Effector CD4-positive, alpha-beta T cell (primary cell): ENCODE results near the gene FGF12.
"Not testable (repeated sequence)": the region's sequence is repeated elsewhere in the genome, so short reads cannot be mapped to it uniquely, and the experiment has no call there.

Experiments
- DNase-seq: peaks from one replicate; pipeline ENCODE4 v3.0.0-alpha.2; 2020

Gene FGF12

GRCh38 chr3:192577271-192577670 lies 150.1 kb downstream of the FGF12 start:
- no peak for DNase-seq

GRCh38 chr3:192576704-192577103 lies 150.6 kb downstream of the FGF12 start:
- not testable (repeated sequence) for DNase-seq

DNA sequence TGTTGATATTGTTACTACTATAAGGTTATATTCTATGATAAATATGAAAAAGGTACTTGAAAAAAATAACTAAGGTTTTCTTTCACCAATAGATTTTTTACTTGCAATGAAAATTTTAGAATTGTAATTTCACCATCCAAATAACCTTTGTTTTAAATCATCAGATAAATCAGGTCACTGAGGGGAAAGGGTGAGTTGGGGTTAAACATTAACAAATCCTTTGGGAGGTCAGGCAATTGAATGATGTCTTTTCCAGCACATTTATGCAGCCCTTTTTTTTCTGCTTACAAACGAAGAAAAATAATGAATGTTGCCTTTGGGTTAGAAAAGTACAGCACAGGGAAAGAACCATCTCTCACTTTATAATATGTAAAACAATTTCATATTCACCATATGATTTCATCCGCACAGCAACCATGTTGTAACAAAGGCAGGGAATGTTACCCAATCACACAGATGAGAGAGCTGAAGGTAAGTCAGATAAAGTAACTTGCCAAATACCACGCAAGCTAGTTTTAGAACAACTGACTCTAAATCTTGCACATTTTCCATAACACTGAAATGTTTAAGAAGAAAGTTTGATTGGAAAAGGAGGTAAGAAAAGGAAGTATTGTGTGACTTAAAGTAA lies 151.3 kb downstream of the FGF12 start:
- no peak for DNase-seq

GRCh38 chr3:192573240-192573639 lies 154.1 kb downstream of the FGF12 start:
- DNase-seq = no peak

DNA sequence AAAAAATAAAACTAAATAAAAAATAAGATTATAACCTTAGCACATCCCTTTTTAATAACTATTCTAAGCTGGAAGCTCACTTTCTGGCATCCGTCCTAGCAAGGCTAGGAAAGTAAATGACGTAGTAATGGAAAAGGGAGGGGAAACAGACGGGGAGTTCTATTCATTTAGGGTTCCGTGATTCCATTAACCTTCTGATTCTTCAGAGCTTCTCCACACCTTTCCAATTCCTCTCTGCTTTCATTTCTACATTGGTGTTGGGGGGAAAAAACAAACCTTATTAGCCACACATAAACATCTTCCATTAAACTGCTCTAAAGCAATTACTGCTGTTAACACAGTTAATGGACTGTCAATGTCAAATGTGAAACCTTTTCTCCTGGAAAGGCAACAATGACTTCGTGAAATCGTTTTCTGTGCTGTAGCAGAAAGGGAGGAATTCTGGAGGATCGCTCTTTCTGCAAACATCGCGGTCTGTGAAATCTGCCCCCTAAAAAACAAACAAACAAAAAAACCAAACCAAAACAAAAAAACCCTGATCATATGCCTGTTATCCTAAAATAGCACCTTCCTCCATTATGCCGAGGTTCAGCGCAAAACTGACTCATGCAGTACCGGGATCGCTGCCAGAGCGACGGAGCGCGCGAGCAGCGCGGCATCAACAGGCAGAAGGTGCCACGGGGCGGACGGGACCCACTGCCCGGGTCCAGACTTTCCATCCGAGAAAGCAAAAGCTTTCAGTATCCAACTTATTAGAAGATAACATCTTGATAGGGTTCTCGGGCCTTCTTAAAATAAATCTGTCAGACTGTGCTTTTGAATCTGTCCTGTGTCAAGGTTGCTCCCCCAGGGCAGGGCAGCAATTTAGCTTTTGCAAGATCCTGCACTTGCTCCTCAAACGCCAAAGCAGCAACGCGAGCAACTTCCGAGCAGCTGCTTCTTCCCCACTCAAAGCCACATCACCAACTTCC lies 156.2 kb downstream of the FGF12 start:
- DNase-seq = no peak

DNA sequence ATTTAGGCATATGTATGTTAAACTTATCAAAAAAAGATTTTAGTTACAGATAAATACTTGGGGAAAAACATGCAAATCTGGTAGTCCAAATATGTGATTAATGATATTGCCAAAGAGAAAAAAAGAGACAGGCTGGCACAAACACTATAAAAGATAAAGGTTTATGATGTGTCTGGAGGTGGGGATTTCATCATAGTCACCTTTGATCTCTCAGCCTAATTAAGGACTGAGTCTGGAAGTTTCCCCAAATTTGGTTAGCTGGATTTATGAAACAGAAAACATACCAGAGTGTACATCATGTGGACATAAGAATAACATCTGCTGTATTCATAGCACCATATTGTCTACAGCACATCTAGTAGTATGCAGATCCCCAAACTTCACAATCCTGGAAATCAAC lies 157.0 kb downstream of the FGF12 start:
- DNase-seq = no peak

- DNase-seq = peak; percentile 36
Measured at GRCh38 chr3:192566706-192567290, 160.5 kb downstream of the FGF12 start.

GRCh38 chr3:192564611-192565010 lies 162.7 kb downstream of the FGF12 start:
- DNase-seq = no peak

DNA sequence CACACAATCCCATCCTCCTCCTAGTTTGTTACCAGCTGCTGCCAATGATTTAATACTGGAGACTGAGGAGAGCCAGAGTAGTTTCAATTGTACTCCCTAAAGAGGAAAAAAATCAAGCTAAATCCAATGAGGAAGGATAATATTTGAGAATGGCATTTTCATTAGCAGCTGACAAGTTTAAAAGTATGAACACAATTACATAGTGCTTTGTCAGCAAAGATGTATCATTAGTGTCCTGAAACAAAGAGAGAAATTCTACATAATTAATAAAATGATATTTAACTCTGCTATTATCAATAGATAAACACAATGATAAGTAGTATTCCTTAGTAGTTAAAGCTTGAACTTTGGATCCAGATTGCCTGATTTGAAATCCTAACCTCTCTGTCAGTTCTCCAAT lies 163.9 kb downstream of the FGF12 start:
- no peak for DNase-seq

- DNase-seq = no peak
Measured at GRCh38 chr3:192553707-192554106, 173.6 kb downstream of the FGF12 start.

DNA sequence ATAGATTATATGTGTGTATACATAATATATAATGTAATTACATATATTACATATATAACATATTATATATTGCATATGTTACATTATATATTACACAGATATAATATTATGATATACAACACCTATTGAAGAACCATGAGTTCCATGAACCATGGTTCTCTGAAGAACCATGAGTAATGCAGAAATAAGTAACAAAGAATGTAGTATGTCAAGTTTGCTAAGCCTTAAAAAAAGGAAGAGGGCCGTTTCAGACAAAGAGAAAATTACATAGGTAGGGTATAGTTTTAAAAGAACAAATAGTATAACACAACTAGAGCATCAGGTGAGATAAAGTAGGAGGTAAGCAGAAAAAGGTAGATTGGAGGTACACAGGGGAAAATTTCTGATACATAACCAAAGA lies 177.0 kb downstream of the FGF12 start:
- DNase-seq = no peak

- no peak for DNase-seq
Measured at GRCh38 chr3:192545333-192545732, 182.0 kb downstream of the FGF12 start.

DNA sequence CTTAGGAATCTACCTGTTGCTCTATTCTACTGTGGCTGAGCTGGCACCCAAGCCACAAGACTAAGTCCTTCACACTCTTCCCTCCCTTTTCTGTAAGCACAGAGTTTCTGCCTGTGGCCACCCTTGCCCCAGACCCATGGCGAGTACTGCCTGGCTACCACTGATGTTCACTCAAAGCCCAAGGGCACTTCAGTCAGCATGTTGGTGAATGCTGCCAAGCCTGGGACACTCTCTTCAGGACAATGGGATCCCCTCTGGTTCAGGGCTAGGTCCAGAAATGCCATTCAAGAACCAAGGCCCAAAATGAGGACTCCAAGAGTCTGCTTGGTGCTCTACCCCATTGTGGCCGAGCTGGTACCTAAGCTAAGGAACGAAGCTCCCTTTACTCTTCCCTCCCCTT lies 184.2 kb downstream of the FGF12 start:
- DNase-seq = no peak

DNA sequence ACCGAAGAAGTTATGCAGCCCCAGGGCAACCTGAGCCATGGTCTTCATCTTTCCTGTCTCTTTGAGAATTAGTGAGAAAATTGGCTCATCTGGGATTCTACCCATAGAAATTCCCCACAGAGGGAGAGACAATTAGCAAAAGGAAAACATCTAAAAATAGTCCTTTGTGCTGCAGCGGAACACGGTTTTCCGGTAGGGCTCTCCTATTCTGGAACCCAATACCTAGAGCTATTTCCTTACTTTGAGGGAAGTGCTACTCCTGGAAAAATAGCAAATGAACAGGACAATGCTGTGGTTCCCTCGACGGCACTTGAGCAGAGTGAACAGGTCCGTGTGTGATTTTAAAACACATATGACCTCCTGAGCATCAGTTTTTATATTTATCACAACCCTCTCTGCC lies 210.5 kb downstream of the FGF12 start:
- no peak for DNase-seq

GRCh38 chr3:192515664-192516045 lies 211.7 kb downstream of the FGF12 start:
- no peak for DNase-seq

- DNase-seq = no peak
Measured at GRCh38 chr3:192514754-192515663, 212.3 kb downstream of the FGF12 start.

DNA sequence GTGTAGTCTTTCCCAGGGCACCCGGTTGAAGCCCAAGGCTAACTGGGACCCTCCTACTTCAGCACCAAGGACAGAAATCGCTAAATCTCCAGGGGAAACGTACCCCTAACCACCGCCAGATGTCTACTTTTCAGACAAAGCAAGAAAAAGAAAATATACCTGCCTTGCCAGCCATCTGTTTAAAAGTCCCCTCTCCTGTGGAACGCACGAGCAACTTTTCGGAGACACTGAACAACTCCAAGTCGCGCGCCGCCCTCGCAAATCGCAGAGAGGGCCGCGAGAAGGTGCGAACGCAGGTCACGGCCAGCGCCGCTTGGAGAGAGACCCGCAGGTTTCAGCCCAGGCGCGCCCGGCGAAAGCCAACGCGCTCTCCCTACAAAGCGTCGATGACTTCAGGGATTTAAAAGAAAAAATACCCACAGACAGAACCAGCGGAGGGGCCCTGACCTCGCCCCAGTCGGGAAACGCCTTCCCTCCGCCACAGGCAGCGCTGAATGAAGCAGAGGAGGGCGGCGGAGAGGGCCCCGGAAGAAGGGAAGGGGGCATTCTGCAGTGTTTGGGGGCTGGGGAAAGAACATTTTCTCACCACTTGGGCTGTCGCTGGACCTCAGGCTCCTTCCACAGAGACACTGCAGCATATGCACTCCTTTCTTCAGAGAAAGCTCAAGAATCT lies 213.1 kb downstream of the FGF12 start:
- DNase-seq = no peak

DNA sequence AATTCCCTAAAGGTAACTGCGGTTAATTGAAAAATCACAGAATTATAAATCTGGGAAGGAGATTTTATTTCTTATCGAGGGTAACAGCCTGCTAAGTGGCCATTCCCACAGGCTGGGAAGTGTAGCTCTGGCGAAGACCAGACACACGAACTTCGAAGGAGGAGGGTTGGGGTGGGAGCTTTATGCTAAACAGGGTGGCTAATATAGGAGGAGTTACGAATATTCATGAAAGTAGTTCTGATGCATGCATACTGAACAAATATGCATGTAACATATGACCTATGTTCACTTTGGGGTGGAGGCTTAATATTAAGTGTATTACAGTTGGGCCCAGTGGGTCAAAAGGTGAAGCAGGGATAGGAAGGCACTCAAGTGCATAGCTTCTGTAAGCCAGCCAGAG lies 221.6 kb downstream of the FGF12 start:
- DNase-seq = no peak

- DNase-seq = no peak
Measured at GRCh38 chr3:192501401-192501800, 225.9 kb downstream of the FGF12 start.

DNA sequence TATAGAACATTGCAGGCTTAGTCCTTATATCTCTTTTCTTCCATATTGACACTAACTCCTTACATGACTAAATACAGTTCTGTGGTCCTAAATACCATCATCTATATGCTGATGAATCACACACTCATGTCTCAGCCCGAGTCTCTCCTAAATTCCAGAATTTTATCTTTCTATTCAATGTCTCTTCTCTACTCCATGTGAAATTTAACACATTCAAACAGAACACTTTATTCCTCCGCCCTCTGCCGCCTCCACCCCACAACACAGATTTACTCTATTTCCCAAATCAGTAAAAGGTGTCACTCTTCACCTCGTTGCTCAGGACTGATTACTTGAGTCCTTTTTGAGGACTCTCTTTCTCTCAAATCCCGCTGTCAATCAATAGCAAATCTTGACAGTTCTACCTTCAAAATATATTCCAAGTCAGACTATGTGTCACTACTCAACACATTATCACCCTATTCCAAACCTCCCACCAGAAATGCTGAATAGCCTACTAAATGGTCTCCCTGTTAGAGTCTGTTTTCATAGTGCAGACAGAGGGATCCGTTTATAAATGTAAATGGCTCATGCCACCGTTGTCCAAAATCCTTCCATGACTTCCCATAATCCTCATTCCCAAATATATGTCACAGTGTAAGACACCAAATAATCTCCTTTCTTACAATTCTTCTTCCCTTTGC lies 230.3 kb downstream of the FGF12 start:
- no peak for DNase-seq

- no peak for DNase-seq
Measured at GRCh38 chr3:192494174-192494573, 233.2 kb downstream of the FGF12 start.

DNA sequence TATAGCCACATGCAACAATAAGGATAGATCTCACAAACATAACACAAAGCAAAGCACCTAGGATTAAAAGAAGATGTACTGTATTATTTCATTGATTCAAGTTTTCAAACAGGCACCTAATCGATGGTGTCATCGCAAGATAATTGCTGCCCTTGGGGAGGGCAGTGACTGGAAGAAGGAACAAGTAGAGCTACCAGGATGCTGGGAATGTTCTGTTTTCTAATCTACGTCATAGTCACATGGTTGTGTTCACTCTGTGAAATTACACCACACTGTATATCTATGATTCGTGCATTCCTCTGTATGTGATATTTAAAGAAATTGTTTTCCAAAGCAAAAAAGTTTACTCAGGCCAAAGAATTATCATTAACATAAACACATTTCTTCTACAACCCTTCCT lies 236.6 kb downstream of the FGF12 start:
- no peak for DNase-seq
